ENCODE measurements around the gene STRN.
A peak's percentile ranks its signal among the peaks of the same experiment; 100 is the strongest.
"Not testable (repeated sequence)": the region's sequence is repeated elsewhere in the genome, so short reads cannot be mapped to it uniquely, and the experiment has no call there.

Gene STRN

DNA sequence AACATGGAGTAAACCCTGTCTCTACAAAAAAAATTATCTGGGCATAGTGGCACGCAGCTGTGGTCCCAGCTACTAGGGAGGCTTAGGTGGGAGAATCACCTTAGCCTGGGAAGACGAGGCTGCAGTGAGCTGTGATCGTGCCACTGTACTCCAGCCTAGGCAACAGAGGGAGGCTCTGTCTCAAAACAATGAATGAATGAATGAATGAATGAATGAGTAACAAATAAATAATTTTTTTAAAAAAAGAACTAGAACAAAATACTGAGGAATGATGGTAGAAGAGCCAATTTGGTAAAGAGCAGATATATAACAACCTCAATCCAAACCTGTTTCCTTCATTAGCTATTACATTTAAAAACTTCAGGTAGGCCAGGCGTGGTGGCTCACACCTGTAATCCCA lies 60.1 kb downstream of the STRN start:
- DNase-seq = no peak

DNA sequence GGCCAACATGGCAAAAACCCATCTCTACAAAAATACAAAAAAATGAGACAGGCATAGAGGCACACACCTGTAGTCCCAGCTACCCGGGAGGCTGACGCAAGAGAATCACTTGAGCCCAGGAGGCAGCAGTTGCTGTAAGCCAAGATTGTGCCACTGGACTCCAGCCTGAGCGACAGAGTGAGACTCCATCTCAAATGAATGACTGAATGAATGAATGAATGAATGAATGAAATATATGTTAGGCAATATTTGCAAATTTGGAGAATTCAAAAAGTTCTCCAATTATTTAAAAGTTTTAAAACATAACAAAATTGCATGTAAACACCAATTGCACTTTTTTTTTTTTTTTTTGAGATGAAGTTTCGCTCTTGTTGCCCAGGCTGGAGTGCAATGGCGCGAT lies 61.7 kb downstream of the STRN start:
- no peak for DNase-seq

DNA sequence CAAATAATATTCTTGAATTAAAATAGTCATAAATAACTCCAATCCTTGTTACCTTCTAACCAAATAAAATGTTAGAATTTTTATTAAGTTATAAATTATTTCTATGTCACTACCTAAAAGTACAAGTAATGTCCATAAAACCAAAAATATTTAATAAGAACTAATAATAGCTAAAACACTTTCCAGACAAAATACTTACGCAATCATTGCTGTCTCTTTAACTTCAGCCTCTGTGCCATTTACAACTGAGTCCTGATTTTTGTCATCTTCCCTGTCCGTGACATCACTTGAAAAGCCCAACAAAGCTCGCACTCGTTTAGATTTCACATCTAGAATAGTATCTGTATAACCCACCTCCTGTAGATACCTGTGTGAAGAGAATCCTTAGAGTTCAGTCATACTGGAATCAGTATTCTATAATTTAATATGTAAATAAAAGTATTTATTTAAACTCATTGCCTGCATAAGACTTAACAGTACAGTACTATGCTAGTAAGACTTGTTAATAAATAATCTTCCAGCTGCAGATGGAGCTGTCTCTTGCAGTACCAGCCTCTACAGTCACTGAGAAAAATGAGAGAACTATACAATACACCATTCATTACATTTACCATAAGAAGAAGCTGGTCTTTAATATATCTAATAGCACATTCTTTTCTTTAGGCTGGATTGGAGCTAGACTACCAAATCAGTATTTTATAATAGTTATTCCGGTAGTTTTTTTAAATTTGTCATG lies 63.8 kb downstream of the STRN start:
- DNase-seq = no peak

DNA sequence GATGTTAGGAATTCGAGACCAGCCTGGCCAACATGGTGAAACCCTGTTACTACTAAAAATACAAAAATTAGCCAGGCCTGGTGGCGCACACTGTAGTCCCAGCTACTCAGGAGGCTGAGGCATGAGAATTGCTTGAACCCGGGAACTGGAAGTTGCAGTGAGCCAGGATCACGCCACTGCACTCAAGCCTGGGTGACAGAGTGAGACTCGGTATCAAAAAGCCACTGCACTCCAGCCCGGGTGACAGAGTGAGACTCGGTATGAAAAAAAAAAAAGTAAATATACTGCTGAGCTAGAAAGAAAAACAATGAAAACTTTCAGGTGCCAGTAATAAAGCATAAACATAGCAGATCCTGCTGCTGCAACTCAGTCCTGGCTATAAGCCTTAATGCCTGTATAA lies 73.5 kb downstream of the STRN start:
- no peak for DNase-seq

DNA sequence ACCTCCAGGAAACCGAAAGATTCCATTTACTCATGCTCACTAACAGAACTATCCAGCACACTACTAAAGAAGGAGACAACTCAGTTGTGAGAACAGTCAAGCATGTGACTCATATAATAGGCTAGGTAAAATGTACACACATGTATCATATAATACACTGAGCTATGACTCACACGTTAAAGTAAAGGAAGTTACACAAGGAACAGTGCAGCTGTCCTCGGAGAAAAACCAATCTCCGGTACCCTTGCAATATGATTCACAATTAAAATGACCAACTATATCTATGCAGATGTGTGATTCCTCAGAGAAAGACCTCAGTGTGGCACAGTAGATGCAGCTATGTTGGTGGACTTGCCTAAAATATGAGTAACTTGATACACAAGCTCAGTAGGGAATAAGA lies 76.5 kb downstream of the STRN start:
- DNase-seq = peak; percentile 86

DNA sequence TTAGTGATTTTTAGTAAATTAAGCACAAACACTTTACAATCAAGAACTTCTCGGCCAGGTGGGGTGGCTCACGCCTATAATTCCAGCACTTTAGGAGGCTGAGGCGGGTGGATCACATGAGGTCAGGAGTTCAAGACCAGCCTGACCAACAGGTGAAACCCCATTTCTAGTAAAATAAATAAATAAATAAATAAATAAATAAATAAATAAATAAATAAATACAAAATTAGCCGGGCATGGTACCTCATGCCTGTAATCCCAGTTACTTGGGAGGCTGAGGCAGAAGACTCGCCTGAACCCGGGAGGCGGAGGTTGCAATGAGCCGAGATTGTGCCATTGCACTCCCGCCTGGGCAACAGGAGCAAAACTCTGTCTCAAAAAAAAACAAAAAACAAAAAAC lies 79.2 kb downstream of the STRN start:
- DNase-seq = not testable (repeated sequence)

DNA sequence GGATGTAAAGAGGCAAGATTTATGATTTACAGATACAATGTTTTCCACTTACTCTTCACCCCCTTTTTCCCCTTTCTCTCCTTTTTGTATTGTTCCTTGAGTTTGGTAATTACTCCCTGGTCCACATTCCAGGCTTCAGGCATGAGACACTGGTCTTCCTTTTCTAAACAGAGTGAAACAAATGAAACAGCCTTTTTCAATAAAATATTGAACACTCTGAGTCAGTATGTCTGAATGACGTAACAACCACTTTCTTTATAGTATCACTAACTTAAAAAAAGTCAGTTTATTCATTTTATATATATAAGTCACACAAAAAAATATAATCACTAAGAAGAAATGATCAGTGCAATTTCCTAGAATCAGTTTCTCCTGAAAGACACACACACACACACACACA lies 79.7 kb downstream of the STRN start:
- peak; percentile 13 for DNase-seq

DNA sequence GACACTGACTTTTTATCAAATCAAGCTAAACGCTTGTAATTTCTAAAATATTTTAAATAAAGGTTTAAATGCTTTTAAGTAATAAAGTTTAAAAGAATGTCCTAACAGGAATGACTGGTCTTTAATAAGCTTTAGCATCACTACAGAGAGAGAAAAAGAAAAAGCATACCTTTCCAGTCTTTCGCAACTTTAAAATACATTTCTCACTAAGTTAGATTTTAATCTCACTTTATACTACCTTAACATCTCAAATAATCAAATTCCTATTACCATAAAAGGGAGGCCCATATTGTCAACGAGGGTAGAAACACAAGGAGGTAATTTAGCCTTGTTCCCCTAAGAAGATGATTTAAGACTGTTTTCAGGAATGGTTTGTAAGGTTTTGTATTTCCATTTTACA lies 80.7 kb downstream of the STRN start:
- no peak for DNase-seq

DNA sequence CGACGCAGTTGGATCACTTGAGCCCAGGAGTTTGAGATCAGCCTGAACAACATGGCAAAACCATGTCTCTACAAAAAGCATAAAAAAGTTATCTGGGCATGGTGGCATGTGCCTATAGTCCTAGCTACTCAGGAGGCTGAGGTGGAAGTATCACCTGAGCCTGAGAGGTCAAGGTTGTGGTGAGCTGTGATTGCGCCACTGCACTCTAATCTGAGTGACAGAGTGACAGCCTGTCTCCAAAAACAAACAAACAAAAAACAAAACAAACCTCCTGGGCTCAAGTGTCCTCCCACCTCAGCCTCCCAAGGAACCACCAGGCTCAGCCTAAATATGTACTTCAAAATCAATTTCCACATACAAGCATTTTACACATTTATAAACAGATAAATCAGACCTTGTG lies 83.8 kb downstream of the STRN start:
- no peak for DNase-seq

DNA sequence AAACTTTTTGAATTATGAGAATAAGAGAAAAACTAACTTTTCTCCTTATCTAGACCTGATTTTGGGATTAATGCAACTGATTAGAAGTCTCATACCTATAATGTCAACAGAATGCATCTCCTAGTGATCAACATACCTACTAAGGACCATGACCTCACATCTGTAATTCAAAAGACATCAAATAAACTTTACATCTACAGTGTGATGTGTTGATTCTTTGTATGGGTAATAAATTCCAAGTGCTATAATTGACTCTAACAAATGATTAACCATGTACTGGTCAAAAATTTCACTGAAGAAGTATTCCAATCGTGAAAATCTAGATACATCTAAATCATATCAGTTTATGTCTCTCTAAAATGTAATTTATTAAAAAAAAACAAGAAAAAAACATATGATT lies 84.5 kb downstream of the STRN start:
- no peak for DNase-seq

DNA sequence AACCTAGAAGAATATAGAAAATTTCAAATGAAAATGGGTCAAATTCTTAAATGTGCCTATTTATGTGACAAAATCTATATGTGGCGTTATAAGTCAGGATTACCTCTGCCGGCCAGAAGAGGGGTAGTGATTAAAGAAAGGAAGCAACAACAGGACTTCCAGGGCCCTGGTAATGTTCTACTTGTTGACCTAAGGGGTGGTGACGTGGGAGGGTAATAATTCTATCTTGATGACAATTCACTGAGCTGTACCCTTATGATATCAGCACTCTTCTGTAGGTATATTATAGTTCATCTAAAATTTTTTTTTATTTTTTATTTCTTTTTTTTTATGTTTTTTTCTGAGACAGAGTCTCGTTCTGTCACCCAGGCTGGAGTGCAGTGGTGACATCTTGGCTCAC lies 87.9 kb downstream of the STRN start:
- DNase-seq = no peak

DNA sequence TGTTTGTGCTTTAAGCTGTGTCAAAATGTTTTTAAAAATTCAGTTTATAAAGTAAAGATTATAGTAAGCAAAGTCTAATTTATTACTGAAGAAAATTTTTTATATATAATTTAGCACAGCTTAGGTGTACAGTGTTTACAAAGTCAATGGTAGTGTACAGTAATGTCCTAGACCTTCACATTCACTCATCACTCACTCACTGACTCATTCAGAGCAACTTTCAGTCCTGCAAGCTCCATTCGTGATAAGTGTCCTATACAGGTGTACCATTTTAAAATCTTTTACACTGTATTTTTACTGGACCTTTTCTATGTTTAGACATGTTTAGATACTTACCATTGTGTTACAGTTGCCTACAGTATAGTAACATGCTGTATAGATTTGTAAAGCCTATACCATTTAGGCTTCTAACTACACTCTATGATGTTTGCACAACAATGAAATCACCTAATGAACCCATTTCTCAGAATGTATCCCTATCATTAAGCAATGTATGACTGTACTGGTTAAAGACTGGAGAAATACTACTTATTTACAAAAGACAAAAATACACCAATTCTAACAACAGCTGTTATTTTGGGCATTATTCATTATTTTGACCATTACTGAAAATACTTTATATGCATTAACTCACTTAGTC lies 95.1 kb downstream of the STRN start:
- no peak for DNase-seq

DNA sequence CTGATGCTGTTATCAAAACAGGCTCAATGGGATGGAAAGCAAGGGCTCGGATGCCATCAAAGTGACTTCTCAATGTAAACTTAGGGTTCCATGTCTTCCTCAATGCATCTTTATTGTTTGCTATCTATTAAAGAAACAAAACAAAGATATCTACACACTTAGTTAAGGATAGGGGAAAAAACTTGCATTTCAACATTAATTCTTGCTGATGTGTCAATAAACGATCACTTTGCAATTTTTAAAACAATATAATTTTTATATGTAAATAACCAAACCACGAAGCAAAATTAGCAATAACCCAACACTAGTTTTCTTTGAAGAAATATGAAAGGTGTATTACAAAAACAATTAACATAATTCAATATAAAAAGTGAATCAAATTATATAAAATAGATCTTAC lies 96.7 kb downstream of the STRN start:
- no peak for DNase-seq

DNA sequence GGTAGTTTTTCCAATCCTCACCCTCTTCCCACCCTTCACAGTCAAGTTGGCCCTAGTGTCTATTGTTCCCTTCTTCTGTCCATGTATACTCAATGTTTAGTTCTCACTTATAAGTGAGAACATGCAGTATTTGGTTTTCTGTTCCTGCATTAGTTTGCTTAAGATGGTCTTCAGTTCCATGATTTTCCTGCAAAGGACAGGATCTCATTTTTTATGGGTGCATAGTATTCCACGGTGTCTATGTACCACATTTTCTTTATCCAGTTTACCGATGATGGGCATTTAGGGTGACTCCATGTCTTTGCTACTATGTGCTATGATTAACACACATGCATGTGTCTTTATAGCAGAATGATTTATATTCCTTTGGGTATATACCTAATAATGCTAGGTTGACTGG lies 104.4 kb downstream of the STRN start:
- no peak for DNase-seq

DNA sequence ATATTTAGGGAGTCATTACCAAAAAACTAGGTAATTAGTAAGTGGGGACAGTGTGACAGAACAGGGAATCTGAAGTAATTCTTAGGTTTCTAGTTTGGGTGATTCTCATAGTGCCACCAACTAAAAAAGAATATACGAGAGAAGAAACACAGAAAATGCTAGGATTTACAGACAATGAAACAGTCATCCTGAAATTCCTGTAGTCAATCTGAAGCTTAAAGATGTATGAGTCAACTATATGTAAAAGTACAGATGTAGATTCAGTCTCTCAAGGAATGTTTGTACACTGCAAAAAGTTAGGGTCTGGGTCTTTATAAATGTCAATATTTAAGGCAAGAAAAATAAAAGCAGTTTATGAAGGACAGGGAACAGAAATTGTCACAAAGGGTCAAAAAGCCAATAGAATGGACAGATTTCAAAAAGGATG lies 107.0 kb downstream of the STRN start:
- DNase-seq = no peak

DNA sequence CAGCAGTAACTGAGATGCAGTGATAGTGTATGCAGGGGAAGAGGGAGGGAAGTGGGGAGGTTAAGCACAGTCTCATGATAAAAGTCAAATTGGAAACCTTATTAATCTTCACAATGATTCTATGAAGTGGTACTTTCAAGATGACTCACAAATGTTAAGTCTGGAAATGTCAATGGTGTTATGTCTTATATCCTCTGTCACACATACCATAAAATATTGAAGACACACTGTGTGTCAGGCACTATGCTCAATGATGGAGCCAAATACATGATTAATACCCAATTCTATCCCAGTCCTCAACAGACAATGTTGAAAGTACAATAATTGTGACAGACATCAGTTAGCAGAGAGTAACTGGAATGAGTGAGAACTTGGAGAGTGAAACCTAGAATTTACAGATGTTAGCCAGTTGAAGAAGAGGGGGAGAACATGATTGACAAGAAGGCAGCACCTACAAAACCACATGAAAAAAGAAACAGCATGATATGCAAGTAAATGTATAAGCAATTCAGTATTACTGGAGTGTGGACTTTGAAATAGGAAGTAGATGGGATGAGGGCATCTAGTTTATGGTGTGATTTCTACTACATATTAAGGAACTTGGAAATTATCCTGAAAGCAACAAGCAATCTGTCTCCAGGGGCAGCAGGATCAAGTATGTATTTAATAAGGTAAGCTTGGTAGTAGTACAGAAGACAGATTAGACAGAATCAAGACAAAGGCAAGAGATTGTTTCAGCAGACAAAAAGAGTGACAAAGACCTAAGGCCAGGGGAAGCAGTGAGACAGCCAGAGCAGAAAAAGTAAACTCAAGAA lies 107.6 kb downstream of the STRN start:
- DNase-seq = no peak

DNA sequence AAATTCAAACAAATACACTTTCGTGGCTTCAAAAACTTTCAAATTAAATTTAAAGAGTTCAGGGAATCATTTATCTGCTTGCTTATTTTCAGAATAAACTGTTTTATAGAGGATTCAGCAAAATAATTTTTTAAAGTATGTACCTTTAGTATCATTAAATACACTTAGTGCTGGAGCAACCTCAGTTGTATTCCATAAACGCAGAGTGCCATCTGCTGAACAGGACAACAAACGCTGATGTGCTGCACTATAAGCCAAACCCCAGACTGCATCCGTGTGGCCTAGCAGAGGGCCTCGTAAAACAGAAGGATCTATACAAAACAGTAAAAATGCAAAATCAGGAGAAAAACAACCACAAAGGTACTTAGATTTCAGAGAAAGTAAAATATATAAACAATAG lies 108.6 kb downstream of the STRN start:
- no peak for DNase-seq

DNA sequence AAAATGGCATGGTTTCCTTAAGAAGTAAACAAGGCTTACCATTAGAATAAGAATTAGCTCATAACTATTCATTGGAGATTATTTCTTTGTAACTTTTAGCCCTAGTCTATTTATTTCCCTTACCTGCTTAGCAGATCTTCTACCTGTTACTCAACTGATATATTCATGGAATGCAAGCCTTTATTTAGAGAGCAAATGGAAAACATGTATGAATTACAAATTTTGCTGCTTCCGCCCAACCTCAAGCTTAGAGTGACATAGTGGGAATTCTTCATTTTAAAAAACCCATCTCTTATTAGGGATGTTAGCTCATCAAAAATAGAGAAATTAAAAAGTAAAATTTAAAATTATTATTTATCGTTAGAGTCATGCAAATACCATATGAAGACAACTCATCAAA lies 110.9 kb downstream of the STRN start:
- DNase-seq = no peak

DNA sequence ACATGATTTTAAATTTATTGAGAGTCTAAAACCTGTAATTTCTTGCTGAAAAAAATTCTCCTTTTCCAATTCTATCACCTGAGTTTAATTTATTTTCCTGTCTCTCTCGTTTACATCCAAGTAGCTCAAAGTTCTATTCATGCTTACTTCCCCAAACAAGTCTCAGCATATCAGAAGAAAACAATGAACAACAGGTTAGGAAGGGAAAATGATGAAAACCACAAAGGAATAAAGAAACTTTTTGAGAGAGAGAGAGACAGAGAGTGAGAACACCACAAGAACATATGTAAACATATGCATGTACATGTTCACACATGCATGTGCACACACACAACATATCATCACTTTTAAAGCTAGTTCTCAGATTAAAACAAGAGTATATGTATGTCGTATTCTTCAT lies 112.1 kb downstream of the STRN start:
- DNase-seq = no peak

DNA sequence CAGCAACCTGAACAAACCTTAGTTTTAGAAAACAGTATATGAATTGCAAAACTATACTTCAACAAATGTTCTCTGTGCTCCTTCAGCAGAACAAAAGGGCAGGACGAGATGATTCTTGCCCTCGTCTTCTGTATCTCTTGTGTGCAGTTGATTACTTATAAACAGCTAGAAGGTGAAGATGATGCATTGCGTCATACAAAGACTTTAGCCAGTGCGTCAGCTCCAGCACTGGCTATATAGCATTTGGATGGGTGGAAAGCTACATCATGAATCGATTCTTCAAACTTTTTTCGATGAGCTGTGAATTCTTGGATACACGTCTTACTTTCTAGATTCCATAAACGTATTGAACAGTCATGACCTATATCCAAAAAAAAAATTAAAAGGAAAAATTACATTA lies 117.1 kb downstream of the STRN start:
- DNase-seq = no peak

DNA sequence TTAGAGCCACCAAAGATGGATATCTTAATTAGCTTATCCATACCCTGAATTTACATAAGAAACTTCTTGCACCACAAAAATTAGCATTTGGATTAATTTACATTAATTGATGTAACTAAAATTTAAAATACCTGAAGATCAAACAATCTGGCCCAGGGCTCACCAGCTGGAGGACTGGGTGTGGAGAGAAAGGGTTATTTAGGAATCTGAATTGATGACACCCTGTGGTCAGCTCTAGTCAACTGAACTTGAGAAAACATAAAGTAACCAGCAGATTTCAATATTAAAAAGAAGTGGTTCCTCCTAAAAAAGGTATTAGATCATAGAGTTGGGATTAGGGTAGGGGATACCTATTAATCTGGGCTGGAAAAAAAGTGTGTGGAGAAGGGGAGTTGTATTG lies 122.5 kb downstream of the STRN start:
- DNase-seq = no peak

DNA sequence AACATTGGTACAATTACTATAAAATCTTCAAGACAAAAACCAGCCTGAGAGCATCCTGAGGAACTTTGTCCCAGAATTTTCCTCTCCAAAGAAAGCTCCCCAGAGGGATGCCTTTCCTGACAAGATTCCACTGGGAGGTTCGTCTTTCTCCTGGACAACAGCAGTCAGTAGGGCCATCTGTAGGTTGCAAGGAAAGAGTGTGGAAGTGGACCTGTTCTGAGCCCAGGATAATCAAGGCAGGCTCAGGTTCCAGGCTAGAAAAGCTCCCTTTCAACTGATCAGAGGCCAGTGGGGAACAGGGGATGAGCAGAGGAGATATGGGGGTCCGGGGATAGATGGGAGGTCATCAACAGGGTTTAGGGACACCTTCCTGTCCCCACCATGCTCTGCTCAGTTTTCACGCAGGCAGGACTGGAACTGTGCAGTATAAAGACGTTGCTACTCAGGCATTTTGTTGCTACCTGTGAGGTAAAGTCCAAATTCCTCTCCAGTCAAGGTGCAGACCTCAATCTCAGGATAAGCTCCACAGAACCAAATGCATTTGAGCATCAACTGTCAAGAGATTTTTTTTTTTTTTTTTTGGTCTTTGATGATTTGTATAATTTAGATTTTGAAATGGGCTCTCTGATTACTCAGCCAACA lies 126.2 kb downstream of the STRN start:
- no peak for DNase-seq
